ENCODE data around the gene SHC2. TPM values are rescaled to one million over a fixed set of nuclear protein-coding genes. Genes with fewer than 3 reads are reported as not detected.

SHC2 gene
- total RNA-seq, 2 donors from 2014 or later = 119 to 137 TPM

DNA sequence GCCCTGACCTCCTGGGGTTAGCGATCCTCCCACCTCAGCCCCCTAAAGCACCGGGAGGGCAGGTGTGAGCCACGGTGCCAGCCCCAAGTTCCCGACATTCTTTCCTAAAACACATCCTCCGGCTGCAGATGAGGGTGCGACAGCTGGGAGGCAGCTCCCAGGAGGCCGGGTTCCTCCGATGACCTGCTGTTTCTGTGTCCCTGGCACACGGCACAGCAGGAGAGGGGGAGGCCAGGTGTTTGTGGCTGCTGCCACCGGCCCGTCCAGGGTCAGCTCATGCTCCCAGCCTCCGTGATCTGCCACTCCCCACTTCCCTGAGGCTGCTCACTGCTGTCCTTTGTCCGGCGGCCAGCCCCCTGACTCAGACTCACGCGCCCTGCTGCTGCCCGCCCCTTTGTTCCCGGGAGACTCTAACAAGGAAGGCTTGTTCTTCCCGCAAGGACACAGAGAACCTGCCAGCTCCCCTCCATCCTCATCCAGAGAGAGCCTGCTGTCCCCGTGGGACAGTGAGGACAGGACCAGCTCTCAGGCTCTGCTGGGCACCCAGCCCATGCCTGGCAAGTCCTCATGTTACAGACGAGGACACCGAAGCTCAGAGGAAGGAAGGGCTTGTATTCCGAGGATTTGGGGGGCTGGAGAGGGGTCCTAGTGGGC lies 24.9 kb upstream of the SHC2 start:
- peaks cover 36% of the 10 kb centered on the region for H3K4me1 ChIP-seq
- H3K27ac ChIP-seq = peak overlapping the region in 3 of 4 donors; percentile 45 to 73 (median 68)
- H3K4me3 ChIP-seq = no peak overlapping the region
- no peaks in the 10 kb centered on the region for H3K9me3 ChIP-seq
- 7 to 15% methylated on average over 4 to 23 of the region's 23 CpGs for WGBS, 2 donors
- DNase-seq (peak; percentile 63 to 82 (median 69)), ATAC-seq (peak; percentile 46)
- TF ChIP-seq, protein P1, sequence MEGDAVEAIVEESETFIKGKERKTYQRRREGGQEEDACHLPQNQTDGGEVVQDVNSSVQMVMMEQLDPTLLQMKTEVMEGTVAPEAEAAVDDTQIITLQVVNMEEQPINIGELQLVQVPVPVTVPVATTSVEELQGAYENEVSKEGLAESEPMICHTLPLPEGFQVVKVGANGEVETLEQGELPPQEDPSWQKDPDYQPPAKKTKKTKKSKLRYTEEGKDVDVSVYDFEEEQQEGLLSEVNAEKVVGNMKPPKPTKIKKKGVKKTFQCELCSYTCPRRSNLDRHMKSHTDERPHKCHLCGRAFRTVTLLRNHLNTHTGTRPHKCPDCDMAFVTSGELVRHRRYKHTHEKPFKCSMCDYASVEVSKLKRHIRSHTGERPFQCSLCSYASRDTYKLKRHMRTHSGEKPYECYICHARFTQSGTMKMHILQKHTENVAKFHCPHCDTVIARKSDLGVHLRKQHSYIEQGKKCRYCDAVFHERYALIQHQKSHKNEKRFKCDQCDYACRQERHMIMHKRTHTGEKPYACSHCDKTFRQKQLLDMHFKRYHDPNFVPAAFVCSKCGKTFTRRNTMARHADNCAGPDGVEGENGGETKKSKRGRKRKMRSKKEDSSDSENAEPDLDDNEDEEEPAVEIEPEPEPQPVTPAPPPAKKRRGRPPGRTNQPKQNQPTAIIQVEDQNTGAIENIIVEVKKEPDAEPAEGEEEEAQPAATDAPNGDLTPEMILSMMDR (IDR thresholded peaks at IDR 0.05) = no peak
- TF ChIP-seq POLR2A (IDR thresholded peaks at IDR 0.05) = peak; percentile 26 to 64 (median 48)
- intact Hi-C loops (cut with DNase I) = no loop called here
- H3K36me3 ChIP-seq (replicated peaks in 1 of 2; ENCODE audit: insufficient read depth in 1 of 2, low read depth in 2 of 2) = no peaks in the 10 kb centered on the region
- H3K27me3 ChIP-seq = no peaks in the 10 kb centered on the region

DNA sequence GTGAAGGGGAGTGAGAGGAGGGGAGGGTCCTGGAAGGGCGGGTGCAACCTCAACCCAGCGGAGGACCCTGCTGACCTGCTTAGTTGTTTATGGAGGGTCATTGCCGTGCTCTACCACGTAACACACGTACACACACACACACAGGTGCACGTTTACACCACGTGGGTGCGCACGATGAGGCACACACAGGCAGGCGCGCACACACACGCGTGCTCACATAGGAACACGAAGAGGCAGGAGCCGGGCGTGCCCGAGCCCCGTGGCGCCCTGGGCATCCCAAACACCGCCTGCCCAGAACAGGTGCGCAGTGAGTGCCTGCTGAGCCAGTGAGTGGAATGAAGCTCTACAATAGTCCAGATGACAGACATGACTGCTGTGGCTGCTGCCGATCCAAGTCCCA lies 24.2 kb upstream of the SHC2 start:
- Histone ChIP-seq H3K9me3 (no peaks in the 10 kb centered on the region), H3K27me3 (no peaks in the 10 kb centered on the region), H3K4me1 (peaks cover 36% of the 10 kb centered on the region), H3K36me3 (replicated peaks in 1 of 2; ENCODE audit: insufficient read depth in 1 of 2, low read depth in 2 of 2) (no peaks in the 10 kb centered on the region), H3K4me3 (no peak overlapping the region), H3K27ac (peak overlapping the region in 2 of 4 donors; percentile 68 to 73)
- no peak for TF ChIP-seq POLR2A (IDR thresholded peaks at IDR 0.05)
- TF ChIP-seq, protein P1 (IDR thresholded peaks at IDR 0.05) = no peak
- DNase-seq (no peak), ATAC-seq (no peak)
- intact Hi-C loops (cut with DNase I) = no loop called here
- 57 to 70% methylated on average over 8 to 22 of the region's 22 CpGs for WGBS, 2 donors

DNA sequence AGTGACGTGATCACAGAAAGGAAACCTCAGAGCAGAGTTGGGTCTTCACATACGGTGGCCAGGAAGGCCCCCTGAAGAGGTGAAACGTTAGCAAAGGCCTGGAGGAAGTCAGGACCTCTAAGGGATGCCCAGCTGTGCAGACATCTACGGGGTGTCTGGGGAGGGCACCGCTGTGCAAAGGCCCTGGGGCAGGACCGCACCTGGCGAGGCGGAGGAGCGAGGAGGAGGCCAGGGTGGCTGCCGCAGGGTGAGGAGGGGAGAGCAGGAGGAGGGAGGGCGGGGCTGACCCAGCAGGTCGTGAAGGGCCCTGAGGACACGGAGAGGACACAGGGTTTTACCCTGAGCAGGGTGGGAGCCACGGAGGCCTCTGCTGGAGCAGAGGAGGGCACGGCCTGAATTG lies 23.7 kb upstream of the SHC2 start:
- TF ChIP-seq POLR2A (IDR thresholded peaks at IDR 0.05) = no peak
- TF ChIP-seq, protein P1 (IDR thresholded peaks at IDR 0.05) = no peak
- Histone ChIP-seq H3K36me3 (replicated peaks in 1 of 2; ENCODE audit: insufficient read depth in 1 of 2, low read depth in 2 of 2) (no peaks in the 10 kb centered on the region), H3K27ac (no peak overlapping the region), H3K4me1 (peaks cover 35% of the 10 kb centered on the region), H3K9me3 (no peaks in the 10 kb centered on the region), H3K27me3 (no peaks in the 10 kb centered on the region), H3K4me3 (no peak overlapping the region)
- ATAC-seq (no peak), DNase-seq (no peak)
- intact Hi-C loops (cut with DNase I) = no loop called here
- 58 to 66% methylated on average over 14 to 15 of the region's 15 CpGs for WGBS, 2 donors

DNA sequence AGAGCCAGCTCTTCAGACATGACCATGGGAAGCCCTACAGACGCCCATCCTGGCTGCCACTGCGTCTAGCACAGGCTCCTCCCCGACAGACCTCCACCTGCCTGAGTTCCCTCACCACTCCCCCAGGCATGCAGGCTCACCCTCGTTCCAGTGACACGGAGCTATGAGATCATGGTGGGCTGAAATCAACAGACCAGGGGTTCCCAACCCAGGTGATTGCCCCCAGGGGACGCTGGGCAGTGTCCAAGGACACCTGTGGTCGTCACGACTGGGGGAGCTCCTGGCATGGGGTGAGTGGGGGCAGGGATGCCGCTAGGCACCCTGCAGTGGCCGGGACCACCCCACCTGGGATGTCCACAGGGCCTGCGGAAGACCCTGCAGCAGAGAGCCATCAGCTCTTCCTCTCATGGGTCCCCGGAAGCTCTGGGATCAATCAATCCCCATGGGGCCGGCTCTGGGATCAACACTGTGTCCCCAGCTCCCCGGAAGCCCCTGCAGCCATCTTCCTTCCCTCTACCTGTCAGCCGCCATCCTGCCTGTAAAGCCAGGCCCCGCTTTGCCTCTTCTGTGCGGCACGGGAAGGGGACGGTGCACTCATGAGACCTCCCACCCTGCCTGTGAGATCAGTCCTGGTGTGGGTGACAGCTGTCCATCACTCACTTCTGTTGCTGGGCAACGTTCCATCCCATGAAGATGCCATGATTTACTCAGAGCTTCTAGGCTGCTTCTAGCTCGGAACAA lies 22.7 kb upstream of the SHC2 start:
- Histone ChIP-seq H3K27ac (no peak overlapping the region), H3K4me3 (no peak overlapping the region), H3K4me1 (peaks cover 32% of the 10 kb centered on the region), H3K27me3 (no peaks in the 10 kb centered on the region), H3K36me3 (replicated peaks in 1 of 2; ENCODE audit: insufficient read depth in 1 of 2, low read depth in 2 of 2) (no peaks in the 10 kb centered on the region), H3K9me3 (no peaks in the 10 kb centered on the region)
- intact Hi-C loops (cut with DNase I) = no loop called here
- no peak for TF ChIP-seq POLR2A (IDR thresholded peaks at IDR 0.05)
- TF ChIP-seq, protein P1 (IDR thresholded peaks at IDR 0.05) = no peak
- ATAC-seq (no peak), DNase-seq (no peak)
- WGBS, 2 donors = 25 to 34% methylated on average over 17 to 18 of the region's 21 CpGs

Data from body of pancreas (tissue), 4 donors.